ENCODE results near the gene ABCB9.

DNA sequence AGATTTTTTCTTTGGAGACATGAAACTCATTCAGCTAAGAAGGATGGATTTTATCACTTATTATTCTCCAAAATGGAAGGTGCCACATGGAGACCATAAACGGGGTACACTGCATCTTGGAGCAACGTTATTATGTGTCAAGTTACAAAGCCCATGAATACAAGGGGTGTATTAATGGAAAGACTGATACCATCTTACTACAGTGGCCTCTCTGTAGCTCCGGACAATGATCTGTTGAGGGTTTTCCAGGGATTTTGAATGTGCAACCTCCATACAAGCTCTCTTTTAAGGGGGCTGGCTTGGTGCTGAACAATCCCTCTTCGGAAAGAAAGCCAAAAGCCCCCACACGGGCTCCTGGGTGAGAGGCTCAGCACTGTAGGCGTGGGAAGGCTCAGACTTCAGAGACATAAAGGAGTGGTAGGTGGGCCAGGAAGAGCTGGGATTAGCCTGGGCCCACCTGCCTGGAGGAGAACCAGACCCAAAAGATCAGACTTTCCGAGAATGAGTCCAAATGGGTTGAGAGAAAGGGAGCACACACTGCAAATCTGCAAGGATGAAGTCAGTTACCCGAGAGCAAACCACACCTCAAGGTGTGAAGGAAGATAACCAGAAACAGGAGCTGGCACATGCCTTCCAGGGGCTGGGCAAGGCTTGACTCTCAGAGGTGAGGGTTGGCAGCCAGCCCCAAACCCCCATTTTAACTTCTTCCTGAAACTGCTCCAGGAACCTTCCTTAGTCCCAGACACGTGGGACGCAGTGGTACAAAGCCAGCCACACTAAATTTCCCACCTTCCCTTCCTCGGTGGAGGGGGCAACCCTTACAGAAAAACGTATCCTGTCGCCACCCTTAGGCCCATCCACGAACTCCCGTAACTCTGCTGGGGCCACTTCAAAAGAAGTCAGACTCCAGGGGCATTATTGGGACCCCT lies 71.8 kb downstream of the ABCB9 start:
- TF ChIP-seq, protein P1, sequence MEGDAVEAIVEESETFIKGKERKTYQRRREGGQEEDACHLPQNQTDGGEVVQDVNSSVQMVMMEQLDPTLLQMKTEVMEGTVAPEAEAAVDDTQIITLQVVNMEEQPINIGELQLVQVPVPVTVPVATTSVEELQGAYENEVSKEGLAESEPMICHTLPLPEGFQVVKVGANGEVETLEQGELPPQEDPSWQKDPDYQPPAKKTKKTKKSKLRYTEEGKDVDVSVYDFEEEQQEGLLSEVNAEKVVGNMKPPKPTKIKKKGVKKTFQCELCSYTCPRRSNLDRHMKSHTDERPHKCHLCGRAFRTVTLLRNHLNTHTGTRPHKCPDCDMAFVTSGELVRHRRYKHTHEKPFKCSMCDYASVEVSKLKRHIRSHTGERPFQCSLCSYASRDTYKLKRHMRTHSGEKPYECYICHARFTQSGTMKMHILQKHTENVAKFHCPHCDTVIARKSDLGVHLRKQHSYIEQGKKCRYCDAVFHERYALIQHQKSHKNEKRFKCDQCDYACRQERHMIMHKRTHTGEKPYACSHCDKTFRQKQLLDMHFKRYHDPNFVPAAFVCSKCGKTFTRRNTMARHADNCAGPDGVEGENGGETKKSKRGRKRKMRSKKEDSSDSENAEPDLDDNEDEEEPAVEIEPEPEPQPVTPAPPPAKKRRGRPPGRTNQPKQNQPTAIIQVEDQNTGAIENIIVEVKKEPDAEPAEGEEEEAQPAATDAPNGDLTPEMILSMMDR (conservative IDR thresholded peaks at IDR 0.05; ENCODE audit: low read depth in 2 of 2): no peak
- no peak for TF ChIP-seq POLR2AphosphoS5 (IDR thresholded peaks at IDR 0.05; ENCODE audit: low read depth)
- TF ChIP-seq EZH2 (IDR thresholded peaks at IDR 0.05; ENCODE audit: low read depth, unreplicated experiment): no peak
- TF ChIP-seq EZH2phosphoT487 (IDR thresholded peaks at IDR 0.05; ENCODE audit: unreplicated experiment): no peak
- TF ChIP-seq CREB1 (CRISPR knock-in tag; IDR thresholded peaks at IDR 0.05; ENCODE audit: low read depth): no peak
- TF ChIP-seq, protein P2, sequence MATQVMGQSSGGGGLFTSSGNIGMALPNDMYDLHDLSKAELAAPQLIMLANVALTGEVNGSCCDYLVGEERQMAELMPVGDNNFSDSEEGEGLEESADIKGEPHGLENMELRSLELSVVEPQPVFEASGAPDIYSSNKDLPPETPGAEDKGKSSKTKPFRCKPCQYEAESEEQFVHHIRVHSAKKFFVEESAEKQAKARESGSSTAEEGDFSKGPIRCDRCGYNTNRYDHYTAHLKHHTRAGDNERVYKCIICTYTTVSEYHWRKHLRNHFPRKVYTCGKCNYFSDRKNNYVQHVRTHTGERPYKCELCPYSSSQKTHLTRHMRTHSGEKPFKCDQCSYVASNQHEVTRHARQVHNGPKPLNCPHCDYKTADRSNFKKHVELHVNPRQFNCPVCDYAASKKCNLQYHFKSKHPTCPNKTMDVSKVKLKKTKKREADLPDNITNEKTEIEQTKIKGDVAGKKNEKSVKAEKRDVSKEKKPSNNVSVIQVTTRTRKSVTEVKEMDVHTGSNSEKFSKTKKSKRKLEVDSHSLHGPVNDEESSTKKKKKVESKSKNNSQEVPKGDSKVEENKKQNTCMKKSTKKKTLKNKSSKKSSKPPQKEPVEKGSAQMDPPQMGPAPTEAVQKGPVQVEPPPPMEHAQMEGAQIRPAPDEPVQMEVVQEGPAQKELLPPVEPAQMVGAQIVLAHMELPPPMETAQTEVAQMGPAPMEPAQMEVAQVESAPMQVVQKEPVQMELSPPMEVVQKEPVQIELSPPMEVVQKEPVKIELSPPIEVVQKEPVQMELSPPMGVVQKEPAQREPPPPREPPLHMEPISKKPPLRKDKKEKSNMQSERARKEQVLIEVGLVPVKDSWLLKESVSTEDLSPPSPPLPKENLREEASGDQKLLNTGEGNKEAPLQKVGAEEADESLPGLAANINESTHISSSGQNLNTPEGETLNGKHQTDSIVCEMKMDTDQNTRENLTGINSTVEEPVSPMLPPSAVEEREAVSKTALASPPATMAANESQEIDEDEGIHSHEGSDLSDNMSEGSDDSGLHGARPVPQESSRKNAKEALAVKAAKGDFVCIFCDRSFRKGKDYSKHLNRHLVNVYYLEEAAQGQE (IDR thresholded peaks at IDR 0.05; ENCODE audit: unreplicated experiment): no peak
- TF ChIP-seq ZNF331 (CRISPR knock-in tag; IDR thresholded peaks at IDR 0.05; ENCODE audit: low read depth): no peak
- no peak for TF ChIP-seq JUNB (IDR thresholded peaks at IDR 0.05; ENCODE audit: unreplicated experiment)
- no peak for TF ChIP-seq ZNF114 (CRISPR knock-in tag; IDR thresholded peaks at IDR 0.05)
- TF ChIP-seq, protein P3, sequence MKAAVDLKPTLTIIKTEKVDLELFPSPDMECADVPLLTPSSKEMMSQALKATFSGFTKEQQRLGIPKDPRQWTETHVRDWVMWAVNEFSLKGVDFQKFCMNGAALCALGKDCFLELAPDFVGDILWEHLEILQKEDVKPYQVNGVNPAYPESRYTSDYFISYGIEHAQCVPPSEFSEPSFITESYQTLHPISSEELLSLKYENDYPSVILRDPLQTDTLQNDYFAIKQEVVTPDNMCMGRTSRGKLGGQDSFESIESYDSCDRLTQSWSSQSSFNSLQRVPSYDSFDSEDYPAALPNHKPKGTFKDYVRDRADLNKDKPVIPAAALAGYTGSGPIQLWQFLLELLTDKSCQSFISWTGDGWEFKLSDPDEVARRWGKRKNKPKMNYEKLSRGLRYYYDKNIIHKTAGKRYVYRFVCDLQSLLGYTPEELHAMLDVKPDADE (IDR thresholded peaks at IDR 0.05): no peak
- TF ChIP-seq, protein P4, sequence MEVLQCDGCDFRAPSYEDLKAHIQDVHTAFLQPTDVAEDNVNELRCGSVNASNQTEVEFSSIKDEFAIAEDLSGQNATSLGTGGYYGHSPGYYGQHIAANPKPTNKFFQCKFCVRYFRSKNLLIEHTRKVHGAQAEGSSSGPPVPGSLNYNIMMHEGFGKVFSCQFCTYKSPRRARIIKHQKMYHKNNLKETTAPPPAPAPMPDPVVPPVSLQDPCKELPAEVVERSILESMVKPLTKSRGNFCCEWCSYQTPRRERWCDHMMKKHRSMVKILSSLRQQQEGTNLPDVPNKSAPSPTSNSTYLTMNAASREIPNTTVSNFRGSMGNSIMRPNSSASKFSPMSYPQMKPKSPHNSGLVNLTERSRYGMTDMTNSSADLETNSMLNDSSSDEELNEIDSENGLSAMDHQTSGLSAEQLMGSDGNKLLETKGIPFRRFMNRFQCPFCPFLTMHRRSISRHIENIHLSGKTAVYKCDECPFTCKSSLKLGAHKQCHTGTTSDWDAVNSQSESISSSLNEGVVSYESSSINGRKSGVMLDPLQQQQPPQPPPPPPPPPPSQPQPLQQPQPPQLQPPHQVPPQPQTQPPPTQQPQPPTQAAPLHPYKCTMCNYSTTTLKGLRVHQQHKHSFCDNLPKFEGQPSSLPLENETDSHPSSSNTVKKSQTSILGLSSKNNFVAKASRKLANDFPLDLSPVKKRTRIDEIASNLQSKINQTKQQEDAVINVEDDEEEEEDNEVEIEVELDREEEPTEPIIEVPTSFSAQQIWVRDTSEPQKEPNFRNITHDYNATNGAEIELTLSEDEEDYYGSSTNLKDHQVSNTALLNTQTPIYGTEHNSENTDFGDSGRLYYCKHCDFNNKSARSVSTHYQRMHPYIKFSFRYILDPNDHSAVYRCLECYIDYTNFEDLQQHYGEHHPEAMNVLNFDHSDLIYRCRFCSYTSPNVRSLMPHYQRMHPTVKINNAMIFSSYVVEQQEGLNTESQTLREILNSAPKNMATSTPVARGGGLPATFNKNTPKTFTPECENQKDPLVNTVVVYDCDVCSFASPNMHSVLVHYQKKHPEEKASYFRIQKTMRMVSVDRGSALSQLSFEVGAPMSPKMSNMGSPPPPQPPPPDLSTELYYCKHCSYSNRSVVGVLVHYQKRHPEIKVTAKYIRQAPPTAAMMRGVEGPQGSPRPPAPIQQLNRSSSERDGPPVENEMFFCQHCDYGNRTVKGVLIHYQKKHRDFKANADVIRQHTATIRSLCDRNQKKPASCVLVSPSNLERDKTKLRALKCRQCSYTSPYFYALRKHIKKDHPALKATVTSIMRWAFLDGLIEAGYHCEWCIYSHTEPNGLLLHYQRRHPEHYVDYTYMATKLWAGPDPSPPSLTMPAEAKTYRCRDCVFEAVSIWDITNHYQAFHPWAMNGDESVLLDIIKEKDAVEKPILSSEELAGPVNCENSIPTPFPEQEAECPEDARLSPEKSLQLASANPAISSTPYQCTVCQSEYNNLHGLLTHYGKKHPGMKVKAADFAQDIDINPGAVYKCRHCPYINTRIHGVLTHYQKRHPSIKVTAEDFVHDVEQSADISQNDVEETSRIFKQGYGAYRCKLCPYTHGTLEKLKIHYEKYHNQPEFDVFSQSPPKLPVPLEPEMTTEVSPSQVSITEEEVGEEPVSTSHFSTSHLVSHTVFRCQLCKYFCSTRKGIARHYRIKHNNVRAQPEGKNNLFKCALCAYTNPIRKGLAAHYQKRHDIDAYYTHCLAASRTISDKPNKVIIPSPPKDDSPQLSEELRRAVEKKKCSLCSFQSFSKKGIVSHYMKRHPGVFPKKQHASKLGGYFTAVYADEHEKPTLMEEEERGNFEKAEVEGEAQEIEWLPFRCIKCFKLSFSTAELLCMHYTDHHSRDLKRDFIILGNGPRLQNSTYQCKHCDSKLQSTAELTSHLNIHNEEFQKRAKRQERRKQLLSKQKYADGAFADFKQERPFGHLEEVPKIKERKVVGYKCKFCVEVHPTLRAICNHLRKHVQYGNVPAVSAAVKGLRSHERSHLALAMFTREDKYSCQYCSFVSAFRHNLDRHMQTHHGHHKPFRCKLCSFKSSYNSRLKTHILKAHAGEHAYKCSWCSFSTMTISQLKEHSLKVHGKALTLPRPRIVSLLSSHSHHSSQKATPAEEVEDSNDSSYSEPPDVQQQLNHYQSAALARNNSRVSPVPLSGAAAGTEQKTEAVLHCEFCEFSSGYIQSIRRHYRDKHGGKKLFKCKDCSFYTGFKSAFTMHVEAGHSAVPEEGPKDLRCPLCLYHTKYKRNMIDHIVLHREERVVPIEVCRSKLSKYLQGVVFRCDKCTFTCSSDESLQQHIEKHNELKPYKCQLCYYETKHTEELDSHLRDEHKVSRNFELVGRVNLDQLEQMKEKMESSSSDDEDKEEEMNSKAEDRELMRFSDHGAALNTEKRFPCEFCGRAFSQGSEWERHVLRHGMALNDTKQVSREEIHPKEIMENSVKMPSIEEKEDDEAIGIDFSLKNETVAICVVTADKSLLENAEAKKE (CRISPR knock-in tag; IDR thresholded peaks at IDR 0.05): no peak
- no peak for TF ChIP-seq NANOG (IDR thresholded peaks at IDR 0.05; ENCODE audit: borderline replicate concordance)
